ENCODE data around the gene TMEM54.

TMEM54 gene

GRCh38 chr1:32877211-32878110 lies 23.7 kb downstream of the TMEM54 start:
- DNase-seq, result no peak

- DNase-seq, result peak; percentile 77 to 86 (median 82)
Observed at GRCh38 chr1:32876341-32877210, 24.6 kb downstream of the TMEM54 start.

DNA sequence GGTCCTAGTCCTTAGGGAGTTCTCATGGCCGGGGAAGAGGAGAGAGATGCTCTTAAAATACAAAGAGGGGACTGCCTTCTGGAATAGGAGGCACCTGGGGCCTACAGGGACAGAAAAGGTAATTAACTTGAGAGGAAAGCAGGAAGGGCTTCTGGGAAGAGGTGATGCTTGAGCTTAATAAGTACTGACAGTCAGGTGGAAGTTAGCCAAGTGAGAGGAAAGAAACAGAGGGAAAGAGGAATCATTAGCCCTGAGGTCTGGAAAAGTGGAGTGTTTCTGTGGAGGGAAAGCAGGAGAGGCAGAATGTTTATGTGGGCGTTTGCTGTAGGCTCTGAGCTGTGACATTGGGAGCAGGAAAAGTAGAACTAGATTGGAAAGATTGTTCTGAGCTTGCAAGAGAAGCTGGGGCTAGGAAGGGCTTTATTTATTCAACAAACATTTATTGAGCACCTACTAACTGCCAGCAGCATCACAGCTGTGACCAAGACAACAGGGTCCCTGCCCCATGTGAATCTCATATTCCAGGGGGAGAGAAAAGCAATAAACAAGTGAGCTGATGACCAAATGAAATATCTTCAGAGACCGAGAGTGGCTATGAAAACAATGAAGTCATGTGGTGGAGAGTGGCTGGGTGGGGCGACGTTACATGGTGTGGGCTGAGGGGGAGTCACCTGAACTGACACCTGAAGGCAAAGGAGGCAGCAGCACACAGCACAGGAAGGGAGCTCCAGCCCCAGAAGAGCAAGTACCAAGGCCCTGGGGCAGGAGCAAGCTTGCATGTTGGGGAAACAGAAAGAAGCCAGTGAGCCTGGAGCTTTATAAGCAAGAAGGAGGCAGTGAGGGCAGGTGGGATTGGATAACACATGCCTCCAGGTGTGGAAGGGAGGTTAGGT lies 26.1 kb downstream of the TMEM54 start:
- no peak for DNase-seq

- no peak for DNase-seq
Observed at GRCh38 chr1:32873484-32873883, 27.7 kb downstream of the TMEM54 start.

GRCh38 chr1:32872192-32872460 lies 29.1 kb downstream of the TMEM54 start:
- DNase-seq, result no peak

DNA sequence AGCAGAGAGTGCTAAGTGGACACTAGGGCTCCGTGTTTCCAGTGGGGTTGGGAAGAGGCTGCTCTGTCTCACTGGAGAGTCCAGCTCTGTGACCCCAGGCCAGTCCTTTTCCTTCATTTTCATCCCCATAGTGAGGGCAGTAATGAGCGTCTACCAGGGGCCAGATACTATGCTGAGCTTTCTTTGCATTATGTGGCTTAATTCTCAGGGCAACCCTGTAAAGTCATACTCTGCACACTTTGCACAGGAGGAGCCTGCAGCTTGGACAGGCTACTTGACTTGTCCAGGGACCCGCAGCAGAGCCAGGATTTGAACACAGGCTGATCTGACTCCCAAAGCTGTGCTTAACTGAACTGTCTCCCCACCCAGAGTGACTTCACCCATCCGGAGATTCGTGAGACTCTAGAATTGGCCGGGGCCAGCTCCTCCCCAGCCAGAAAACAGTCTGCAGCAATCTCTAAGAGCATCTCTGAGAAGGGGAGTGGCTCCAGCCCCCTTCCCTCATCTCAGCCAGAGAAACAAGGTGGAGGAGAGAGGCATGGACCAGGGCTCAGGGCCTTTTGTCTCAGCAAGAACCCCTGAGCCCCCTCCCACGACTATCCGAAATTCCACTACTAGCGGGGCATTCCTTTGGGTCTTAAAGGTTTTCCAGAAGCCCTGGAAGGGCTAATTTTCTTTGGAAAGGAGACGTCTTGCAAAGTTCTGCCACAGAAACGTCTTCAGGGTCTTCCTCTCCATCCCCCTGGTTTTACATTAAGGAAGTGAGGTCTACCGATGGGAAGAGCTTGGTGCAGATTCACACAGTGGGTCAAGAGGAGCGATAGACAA lies 29.6 kb downstream of the TMEM54 start:
- DNase-seq, result no peak

GRCh38 chr1:32870615-32871363 lies 30.4 kb downstream of the TMEM54 start, which contains the start of gene FNDC5:
Gene FNDC5, minus strand, starts transcription at chr1:32870912.
- peak in 1 of 3 donors; percentile 55 for DNase-seq

DNA sequence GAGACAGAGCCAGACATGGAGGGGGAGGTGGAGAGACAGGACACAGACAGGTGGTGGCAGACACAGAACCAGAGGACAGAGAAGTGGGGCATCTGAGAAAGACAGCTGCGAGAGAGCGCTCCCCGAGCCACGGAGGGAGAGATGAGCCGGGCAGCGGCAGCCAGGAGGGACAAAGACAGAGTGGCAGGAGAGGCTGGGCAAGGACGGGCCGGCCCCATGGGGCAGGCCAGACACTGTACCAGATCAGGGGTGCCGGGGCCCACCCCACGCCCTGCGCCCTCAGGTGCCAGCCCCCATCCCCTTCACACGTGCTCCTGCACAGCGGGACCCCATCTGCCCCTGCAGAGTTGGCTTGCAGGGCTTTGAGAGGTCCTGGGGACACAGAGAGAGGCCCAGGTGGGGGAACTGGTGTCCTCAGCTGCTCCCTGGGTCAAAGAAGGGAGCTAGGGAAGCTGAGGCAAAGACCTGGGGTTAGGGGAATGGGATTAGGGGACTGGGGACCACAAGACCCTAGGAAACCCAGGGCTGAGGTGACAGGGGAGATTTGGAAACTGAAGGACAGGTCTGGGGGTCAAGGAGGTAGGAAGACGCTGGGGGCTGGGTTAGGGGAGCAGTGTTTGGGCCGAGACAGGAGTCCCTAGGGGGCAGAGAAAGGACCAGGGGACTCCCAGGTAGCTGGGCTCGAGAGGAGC lies 31.1 kb downstream of the TMEM54 start:
- no peak for DNase-seq

GRCh38 chr1:32868806-32869455 lies 32.3 kb downstream of the TMEM54 start:
- no peak for DNase-seq

GRCh38 chr1:32868085-32868484 lies 33.1 kb downstream of the TMEM54 start:
- DNase-seq, result no peak

GRCh38 chr1:32867671-32868070 lies 33.5 kb downstream of the TMEM54 start:
- DNase-seq, result no peak

GRCh38 chr1:32867151-32867550 lies 34.0 kb downstream of the TMEM54 start:
- DNase-seq, result no peak

- no peak for DNase-seq
Observed at GRCh38 chr1:32865639-32866405, 35.4 kb downstream of the TMEM54 start.

DNA sequence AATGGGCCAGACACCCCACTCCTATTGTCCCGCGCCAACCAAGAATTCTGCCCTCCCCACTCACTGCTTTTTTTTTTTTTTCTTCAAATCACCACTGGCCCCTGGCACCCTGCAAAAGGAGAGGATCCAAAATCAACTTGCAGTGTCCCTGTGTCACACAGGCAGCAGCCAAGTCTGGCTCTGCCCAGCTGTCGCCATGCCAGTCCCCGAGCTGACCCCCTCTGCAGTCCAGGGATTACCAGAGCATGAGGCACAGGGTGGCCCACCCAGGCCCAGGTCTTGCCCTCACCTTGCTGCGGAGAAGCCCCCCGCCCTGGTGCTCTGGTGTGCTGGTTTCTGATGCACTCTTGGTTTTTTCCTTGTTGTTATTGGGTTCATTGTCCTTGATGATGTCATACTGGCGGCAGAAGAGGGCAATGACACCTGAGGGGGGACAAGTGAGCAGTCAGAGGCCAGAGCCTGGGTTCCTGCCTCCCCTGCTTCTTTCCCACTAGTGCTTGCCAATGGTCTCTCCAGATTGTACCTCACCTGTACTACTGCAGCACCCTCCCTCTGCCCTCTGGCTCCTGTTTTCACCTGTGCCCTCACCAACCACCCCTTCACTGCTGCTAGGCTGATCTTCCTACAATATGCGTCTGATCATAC lies 36.7 kb downstream of the TMEM54 start:
- no peak for DNase-seq

GRCh38 chr1:32863881-32864245 lies 37.3 kb downstream of the TMEM54 start:
- no peak for DNase-seq

DNA sequence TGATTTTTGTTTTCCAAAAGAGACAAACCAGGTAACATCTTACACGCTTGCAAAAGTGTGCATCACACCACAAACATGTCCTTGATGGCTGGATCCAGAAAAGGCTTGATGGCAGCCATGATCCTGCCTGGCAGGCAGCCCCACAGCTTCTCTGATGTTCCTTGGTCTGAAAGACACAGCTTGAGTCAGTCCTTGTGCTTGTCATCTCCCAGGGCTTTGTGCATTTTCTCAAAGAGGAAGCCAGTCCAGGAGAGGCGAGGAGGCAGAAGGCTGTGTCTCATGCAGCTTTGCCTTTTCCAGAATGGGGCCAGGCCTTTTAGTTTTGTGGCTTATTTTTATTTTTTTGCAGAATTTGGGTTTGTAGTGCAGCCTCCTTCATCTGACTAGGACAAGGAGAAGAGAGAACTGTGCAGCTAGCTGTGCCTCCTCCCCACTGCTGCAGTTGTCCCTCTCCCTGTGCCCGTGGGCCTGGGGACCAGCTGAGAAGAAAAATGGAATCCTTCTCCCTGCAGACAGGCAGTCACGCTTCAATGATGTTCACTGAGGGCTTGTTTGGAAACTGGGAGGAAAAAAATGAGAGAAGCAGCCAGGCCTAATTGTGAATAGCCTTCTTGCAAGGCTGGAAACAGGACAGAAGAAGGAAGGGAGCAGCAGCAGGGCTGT lies 37.8 kb downstream of the TMEM54 start:
- peak; percentile 49 to 63 (median 51) for DNase-seq

DNA sequence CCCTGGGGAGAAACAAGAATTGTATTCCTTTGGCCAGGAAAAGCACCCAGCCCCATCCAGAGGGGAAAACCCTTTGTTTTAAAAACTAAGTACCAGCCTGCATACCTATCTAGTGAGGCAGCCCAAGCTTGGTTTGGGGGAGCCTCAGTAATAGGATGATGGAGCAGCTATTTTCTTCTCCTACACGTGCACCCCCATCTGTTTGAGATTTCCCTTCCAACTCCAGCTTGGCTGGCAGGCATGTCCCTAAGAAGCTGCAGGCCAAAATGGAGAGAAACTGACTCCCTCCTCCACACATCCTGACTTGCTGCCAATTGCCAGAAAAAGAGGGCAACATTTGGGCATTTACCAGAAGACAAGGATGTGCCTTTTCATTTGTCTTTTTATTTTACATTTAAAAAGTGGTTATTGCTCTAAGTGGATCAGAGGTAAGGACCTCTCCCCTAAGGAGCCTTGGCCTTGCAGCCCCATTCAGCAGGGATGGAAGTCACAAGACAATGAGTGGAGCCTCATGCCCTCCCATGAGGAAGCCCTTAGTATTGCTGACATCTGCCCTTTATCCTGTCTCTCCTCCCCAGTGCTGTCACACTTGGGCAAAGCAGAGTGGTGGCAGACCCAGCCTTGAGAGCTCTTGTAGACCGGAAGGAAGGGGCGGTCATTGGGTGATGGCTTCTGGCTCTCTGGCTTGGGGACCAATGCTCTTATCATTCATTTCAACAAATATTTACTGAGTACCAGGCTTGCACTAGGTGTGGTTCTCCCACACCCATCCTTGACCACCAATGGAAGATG lies 39.1 kb downstream of the TMEM54 start:
- peak; percentile 61 to 73 (median 71) for DNase-seq

Data from suppressor macrophage treated with lipopolysaccharide for 1 hour (primary cell).